IMR-90 (cell line): ENCODE results near the gene PGPEP1. TPM values are rescaled to one million over a fixed set of nuclear protein-coding genes. Genes with fewer than 3 reads are reported as not detected.
"Not testable (repeated sequence)": the region's sequence is repeated elsewhere in the genome, so short reads cannot be mapped to it uniquely, and the experiment has no call there.

Source experiments
- ATAC-seq: fragments of 200-7000 bp; cut with Tn5 transposase; 2 replicates; pipeline ENCODE4 v1.9.1; 2020; ENCODE audit warnings: low read depth, mild to moderate bottlenecking, moderate library complexity
- BruUV-seq: library from RNA; stranded (reverse); fragments of 400-500 nt; replicated peaks from 2 replicates; lab custom pipeline; 2021; lab: Mats Ljungman, UMichigan
- CTCF ChIA-PET: fragments of 300-600 bp; formaldehyde crosslinking; extraction: SDS; loops from one replicate; lab custom pipeline; 2021; ENCODE audit warnings: antibody characterized with exemption; lab: Yijun Ruan, JAX
- POLR2A ChIA-PET: fragments of 300-600 bp; sonication (Branson Sonifier 250); formaldehyde crosslinking; loops from one replicate; lab custom pipeline; 2022; ENCODE audit warnings: antibody characterized with exemption; ENCODE audit not compliant: unreplicated experiment; lab: Charles Lee
- DNase-seq: peaks from one replicate; pipeline ENCODE4 v3.0.0; 2013
- H2AFZ ChIP-seq: replicated peaks from 2 replicates; pipeline ENCODE3; 2013; ENCODE audit warnings: low read length, mild to moderate bottlenecking; ENCODE audit not compliant: poor library complexity
- H2AK5ac ChIP-seq: 2 replicates; pipeline ENCODE4 v1.6.1; 2013; ENCODE audit warnings: low read depth, low read length, inconsistent platforms
- H2AK9ac ChIP-seq: replicated peaks from 2 replicates; pipeline ENCODE3; 2013; ENCODE audit warnings: mild to moderate bottlenecking, low read depth, low read length, moderate library complexity; ENCODE audit not compliant: poor library complexity
- H2BK120ac ChIP-seq: 2 replicates; pipeline ENCODE4 v1.6.1; 2013; ENCODE audit warnings: low read depth, low read length, inconsistent platforms
- H2BK15ac ChIP-seq: 3 replicates; pipeline ENCODE4 v1.6.1; 2013; ENCODE audit warnings: low read depth, low read length, inconsistent platforms
- H2BK20ac ChIP-seq: 2 replicates; pipeline ENCODE4 v1.6.1; 2013; ENCODE audit warnings: low read depth, mild to moderate bottlenecking, inconsistent platforms, low read length, moderate library complexity
- H2BK5ac ChIP-seq: 2 replicates; pipeline ENCODE4 v1.6.1; 2013; ENCODE audit warnings: mild to moderate bottlenecking, low read depth, low read length, inconsistent platforms; ENCODE audit not compliant: poor library complexity, severe bottlenecking
- H3K14ac ChIP-seq: replicated peaks from 2 replicates; pipeline ENCODE4 v1.6.1; 2013; ENCODE audit warnings: low read depth, low read length, inconsistent platforms
- H3K18ac ChIP-seq: 2 replicates; pipeline ENCODE4 v1.6.1; 2013; ENCODE audit warnings: low read depth, low read length, control low read depth
- H3K23ac ChIP-seq: 2 replicates; pipeline ENCODE4 v1.6.1; 2013; ENCODE audit warnings: low read depth, low read length, inconsistent platforms
- H3K27ac ChIP-seq: 2 replicates; pipeline ENCODE4 v1.5.1; 2013; ENCODE audit warnings: mild to moderate bottlenecking, control low read depth, low read length; ENCODE audit not compliant: insufficient read depth
- H3K27me3 ChIP-seq: 2 replicates; pipeline ENCODE4 v1.6.1; 2013; ENCODE audit warnings: low read length; ENCODE audit not compliant: control insufficient read depth, insufficient read depth
- H3K36me3 ChIP-seq: 2 replicates; pipeline ENCODE4 v1.6.1; 2013; ENCODE audit warnings: low read length, mixed read lengths; ENCODE audit not compliant: control insufficient read depth, insufficient read depth
- H3K4ac ChIP-seq: 2 replicates; pipeline ENCODE4 v1.6.1; 2013; ENCODE audit warnings: low read depth, low read length, inconsistent platforms
- H3K4me1 ChIP-seq: 2 replicates; pipeline ENCODE4 v1.6.1; 2013; ENCODE audit warnings: low read length, mixed read lengths; ENCODE audit not compliant: control insufficient read depth, insufficient read depth
- H3K4me2 ChIP-seq: 2 replicates; pipeline ENCODE4 v1.6.1; 2013; ENCODE audit warnings: low read depth, mild to moderate bottlenecking, control low read depth, low read length, moderate library complexity
- H3K4me3 ChIP-seq: 2 replicates; pipeline ENCODE4 v1.5.1; 2013; ENCODE audit warnings: low read depth, mild to moderate bottlenecking, control low read depth, low read length, moderate library complexity; ENCODE audit not compliant: insufficient read depth
- H3K56ac ChIP-seq: 2 replicates; pipeline ENCODE4 v1.6.1; 2013; ENCODE audit warnings: low read length, inconsistent platforms; ENCODE audit not compliant: insufficient read depth; ENCODE audit errors: extremely low read depth
- H3K79me1 ChIP-seq, 2 experiments: 2 replicates each; pipeline ENCODE4 v1.6.1; 2013; ENCODE audit warnings: low read length in 2 of 2, inconsistent platforms in 1 of 2, low read depth in 1 of 2
- H3K9ac ChIP-seq: 2 replicates; pipeline ENCODE4 v1.6.1; 2013; ENCODE audit warnings: low read depth, low read length, control low read depth
- H3K9me1 ChIP-seq: 2 replicates; pipeline ENCODE4 v1.6.1; 2013; ENCODE audit warnings: low read length, inconsistent platforms; ENCODE audit not compliant: insufficient read depth
- H3K9me3 ChIP-seq: 2 replicates; pipeline ENCODE4 v1.6.1; 2013; ENCODE audit warnings: low read length; ENCODE audit not compliant: control insufficient read depth, insufficient read depth
- H4K20me1 ChIP-seq: 2 replicates; pipeline ENCODE4 v1.6.1; 2013; ENCODE audit warnings: low read length, inconsistent platforms; ENCODE audit not compliant: insufficient read depth
- H4K5ac ChIP-seq: 2 replicates; pipeline ENCODE4 v1.6.1; 2013; ENCODE audit warnings: mild to moderate bottlenecking, low read depth, low read length, control low read depth
- H4K8ac ChIP-seq, 2 experiments: 2 replicates each; pipeline ENCODE4 v1.6.1; 2013; ENCODE audit warnings: low read depth in 2 of 2, low read length in 2 of 2, control low read depth in 1 of 2, inconsistent platforms in 1 of 2
- H4K91ac ChIP-seq: 2 replicates; pipeline ENCODE4 v1.6.1; 2013; ENCODE audit warnings: low read depth, low read length, inconsistent platforms; ENCODE audit not compliant: insufficient read depth
- CTCF ChIP-seq: conservative IDR thresholded peaks from 2 replicates; pipeline ENCODE4 v1.5.1; 2012; ENCODE audit warnings: mild to moderate bottlenecking, low read depth, low read length, improper control_type of control experiment
- RCOR1 ChIP-seq: IDR thresholded peaks from 2 replicates; pipeline ENCODE4 v1.6.1; 2012; ENCODE audit warnings: mild to moderate bottlenecking, low read length, improper control_type of control experiment; ENCODE audit not compliant: insufficient replicate concordance
- SMC3 ChIP-seq: fragments of 150-350 bp; IDR thresholded peaks from 2 replicates; pipeline ENCODE4 v1.6.1; 2016; ENCODE audit warnings: low read depth, mild to moderate bottlenecking, antibody characterized with exemption, low read length, moderate library complexity
- WGBS, 2 experiments: methylation state at CpG; one replicate each; pipeline versions ENCODE4 v1.1.5 to v1.1.7; 2013; ENCODE audit warnings: missing lambda C conversion rate in 2 of 2; ENCODE audit not compliant: insufficient read length in 1 of 2; ENCODE audit errors: extremely low coverage in 2 of 2; 5-methylcytosine and 5-hydroxymethylcytosine counted together
- dilution Hi-C: fragments of 300-500 bp; cut with HindIII; formaldehyde crosslinking; loops from one replicate; pipeline ENCODE4 v1.14.3; 2018; ENCODE audit warnings: low sequenced_read_pairs; ENCODE audit not compliant: unreplicated experiment
- in situ Hi-C: fragments of 300-500 bp; cut with MboI; formaldehyde crosslinking; loops from 3 replicates; pipeline ENCODE4 v1.14.3; 2019; ENCODE audit warnings: low sequenced_read_pairs, inconsistent platforms, mixed read lengths
- intact Hi-C: fragments of 100-400 bp; cut with micrococcal nuclease; formaldehyde crosslinking; loops from 2 replicates; pipeline ENCODE4 v1.10.0; 2022
- polyA plus RNA-seq, 3 experiments: library from polyadenylated mRNA; depleted of rRNA; stranded (reverse); fragments of >200 nt; gene quantifications; 2 replicates each; pipeline ENCODE4 v1.2.3, GENCODE V29; 2012; ENCODE audit warnings: low replicate concordance in 1 of 3
- total RNA-seq: library from RNA; depleted of rRNA; stranded (reverse); fragments of >200 nt; gene quantifications from 2 replicates; pipeline ENCODE4 v1.2.3, GENCODE V29; 2012

The PGPEP1 gene
- total and polyA plus RNA-seq, 2 of the 4 experiments (the other 2 are of a cell fraction): 11.8 to 14.3 TPM

GRCh38 chr19:18401580-18402112 lies 61.2 kb downstream of the PGPEP1 start:
- Histone ChIP-seq H2BK15ac (peak overlapping the region; percentile 2; the same call in 1 of the 3 replicates), H3K56ac (no peak overlapping the region), H3K9me3 (no peaks in the 10 kb centered on the region), H2AK9ac (peak overlapping the region; percentile 9), H2BK5ac (no peak overlapping the region), H3K23ac (no peak overlapping the region), H2BK20ac (no peak overlapping the region), H2AK5ac (peak overlapping the region; percentile 20; the same call in 1 of the 2 replicates), H4K20me1 (no peaks in the 10 kb centered on the region), H3K18ac (no peak overlapping the region), H3K36me3 (no peaks in the 10 kb centered on the region), H3K4me2 (no peak overlapping the region), H3K9me1 (peaks cover 6% of the 10 kb centered on the region; the same call in 1 of the 2 replicates), H3K14ac (no peak overlapping the region), H2BK120ac (no peak overlapping the region; the same call in 1 of the 2 replicates), H3K4ac (peak overlapping the region; percentile 62; the same call in 1 of the 2 replicates), H2AFZ (no peak overlapping the region), H3K27ac (no peak overlapping the region), H4K5ac (no peak overlapping the region; the same call in 1 of the 2 replicates), H3K79me1 (no peaks in the 10 kb centered on the region), H3K27me3 (no peaks in the 10 kb centered on the region), H3K4me1 (peaks cover 21% of the 10 kb centered on the region), H4K91ac (no peak overlapping the region), H3K4me3 (no peak overlapping the region), H4K8ac (peak overlapping the region in 1 of 2 experiments; percentile 52; a peak in 1 of 4 replicates), H3K9ac (no peak overlapping the region)
- CTCF ChIA-PET: interaction anchor here (0.5 to 0.9 kb wide), 2 partner anchors 9 to 21 kb away, joined by 3 read pairs; no protein-coding TSS in a partner anchor
- peak; percentile 59 for ATAC-seq
- no TSS peak for BruUV-seq
- intact Hi-C loops (no loop called here), in situ Hi-C loops (loop anchor here (10.0 kb wide), 1 partner anchor 127 kb away; the partner anchor contains the start of gene IQCN), dilution Hi-C loops (no loop called here)
- peak; percentile 39; the same call in 1 of the 2 replicates for TF ChIP-seq SMC3
- peak; percentile 45 for TF ChIP-seq CTCF
- TF ChIP-seq RCOR1: no peak
- POLR2A ChIA-PET: no interaction called here
- WGBS, 2 experiments: 51% methylated on average over 4 of the region's 7 CpGs; no CpG with 5 or more reads in 1 of the 2 experiments
- DNase-seq: peak; percentile 69

- H4K20me1 ChIP-seq, H3K27me3 ChIP-seq, H3K56ac ChIP-seq, H3K9me3 ChIP-seq, H4K91ac ChIP-seq, H3K23ac ChIP-seq, H2BK5ac ChIP-seq, H3K36me3 ChIP-seq, BruUV-seq, DNase-seq, H2AFZ ChIP-seq, H3K9ac ChIP-seq, H3K27ac ChIP-seq, H2AK9ac ChIP-seq, H3K14ac ChIP-seq, POLR2A ChIA-PET, H3K79me1 ChIP-seq, CTCF ChIA-PET, H3K9me1 ChIP-seq, H3K4me3 ChIP-seq, H4K8ac ChIP-seq, H3K18ac ChIP-seq, H3K4ac ChIP-seq, H3K4me2 ChIP-seq, intact Hi-C loops, ATAC-seq, H2BK15ac ChIP-seq, H4K5ac ChIP-seq, H2BK20ac ChIP-seq, dilution Hi-C loops: not testable (repeated sequence)
- WGBS, 2 experiments: 80% methylated on average over 6 of the region's 18 CpGs; no CpG with 5 or more reads in 1 of the 2 experiments
- Histone ChIP-seq H2AK5ac (peak overlapping the region; percentile 27; the same call in 1 of the 2 replicates), H3K4me1 (peaks cover 11% of the 10 kb centered on the region), H2BK120ac (peak overlapping the region; percentile 53; the same call in 1 of the 2 replicates)
- in situ Hi-C loops: loop anchor here (10.0 kb wide), 1 partner anchor 128 kb away; the partner anchor contains the start of gene IQCN
Measured at GRCh38 chr19:18402455-18403248, 62.3 kb downstream of the PGPEP1 start.
